ENCODE results near the gene CHST7.

- no peak for TF ChIP-seq CTCF (IDR thresholded peaks at IDR 0.05)
- TF ChIP-seq POLR2AphosphoS5 (IDR thresholded peaks at IDR 0.05) = no peak
- TF ChIP-seq POLR2A (IDR thresholded peaks at IDR 0.05) = no peak
- no peak for TF ChIP-seq EP300 (IDR thresholded peaks at IDR 0.05)
Measured at GRCh38 chrX:46624090-46624786, 50.7 kb downstream of the CHST7 start.

Data from gastroesophageal sphincter (tissue), 3 donors.